PFSK-1 (cell line): ENCODE results near the gene NPM1.

Source experiments
- FOXP2 ChIP-seq: optimal IDR thresholded peaks from 2 replicates; pipeline ENCODE3; 2011; ENCODE audit warnings: borderline replicate concordance, control low read depth, inconsistent platforms; ENCODE audit not compliant: insufficient read depth; ENCODE audit errors: extremely low read length, extremely low read depth
- POLR2AphosphoS5 ChIP-seq: IDR thresholded peaks from 2 replicates; pipeline ENCODE4 v1.6.1; 2012; ENCODE audit warnings: low read depth, mild to moderate bottlenecking, control low read depth, low read length, moderate library complexity
- REST ChIP-seq, 2 experiments: IDR thresholded peaks; 2 replicates each; pipeline versions ENCODE4 v1.6.1 to v1.8.0; 2011 to 2012; ENCODE audit warnings: low read depth in 2 of 2, low read length in 2 of 2, control low read depth in 1 of 2, inconsistent platforms in 1 of 2, mild to moderate bottlenecking in 1 of 2, moderate library complexity in 1 of 2; ENCODE audit not compliant: insufficient read depth in 1 of 2
- SIN3A ChIP-seq: IDR thresholded peaks from 2 replicates; pipeline ENCODE4 v1.6.1; 2012; ENCODE audit warnings: mild to moderate bottlenecking, low read length, moderate library complexity, borderline replicate concordance; ENCODE audit not compliant: insufficient read depth
- TAF1 ChIP-seq: IDR thresholded peaks from 2 replicates; pipeline ENCODE4 v1.6.1; 2012; ENCODE audit warnings: low read length, control low read depth, borderline replicate concordance; ENCODE audit not compliant: insufficient read depth

NPM1 gene

GRCh38 chr5:171426680-171427079 is 39.0 kb downstream of the NPM1 start:
- TF ChIP-seq POLR2AphosphoS5 = no peak
- no peak for TF ChIP-seq SIN3A
- no peak for TF ChIP-seq REST (IDR thresholded peaks at IDR 0.05; ENCODE audit: insufficient read depth in 1 of 2, low read depth in 2 of 2, low read length in 2 of 2)
- no peak for TF ChIP-seq FOXP2
- no peak for TF ChIP-seq TAF1

GRCh38 chr5:171427318-171428167 is 39.9 kb downstream of the NPM1 start:
- TF ChIP-seq FOXP2 (no peak), POLR2AphosphoS5 (no peak), SIN3A (no peak), TAF1 (no peak), REST (IDR thresholded peaks at IDR 0.05; ENCODE audit: insufficient read depth in 1 of 2, low read depth in 2 of 2, low read length in 2 of 2) (no peak)

GRCh38 chr5:171428168-171428696 is 40.6 kb downstream of the NPM1 start:
- TF ChIP-seq POLR2AphosphoS5 = no peak
- no peak for TF ChIP-seq FOXP2
- no peak for TF ChIP-seq REST (IDR thresholded peaks at IDR 0.05; ENCODE audit: insufficient read depth in 1 of 2, low read depth in 2 of 2, low read length in 2 of 2)
- TF ChIP-seq TAF1 = no peak
- TF ChIP-seq SIN3A = no peak

- TF ChIP-seq FOXP2 = no peak
- TF ChIP-seq SIN3A = no peak
- TF ChIP-seq TAF1 = no peak
- TF ChIP-seq REST (IDR thresholded peaks at IDR 0.05; ENCODE audit: insufficient read depth in 1 of 2, low read depth in 2 of 2, low read length in 2 of 2) = no peak
- TF ChIP-seq POLR2AphosphoS5 = no peak
These were observed 41.3 kb downstream of the NPM1 start for GRCh38 chr5:171428809-171429542.
